Testis (tissue), 2 donors: ENCODE data around the gene ABCA4.

Experiments used
- CTCF ChIP-seq, 3 experiments: fragments of 450-650 bp in 2 of 3; fragments of 200-600 bp in 1 of 3; sonication (generic) in 1 of 3; IDR thresholded peaks; one replicate each; pipeline ENCODE4 v1.5.1; 2016 to 2019; ENCODE audit warnings: antibody characterized with exemption in 3 of 3, mild to moderate bottlenecking in 2 of 3, moderate library complexity in 1 of 3
- POLR2A ChIP-seq: fragments of 450-650 bp; IDR thresholded peaks from one replicate; pipeline ENCODE4 v1.6.1; 2017; ENCODE audit warnings: antibody characterized with exemption, mild to moderate bottlenecking, moderate library complexity

GRCh38 chr1:94101613-94102525 is 19.1 kb downstream of the ABCA4 start:
- TF ChIP-seq CTCF (IDR thresholded peaks at IDR 0.05): no peak
- no peak for TF ChIP-seq POLR2A
